AG09309 (cell line): ENCODE measurements around the gene RPP25L.

Experiments
- DNase-seq: peaks from one replicate; pipeline ENCODE4 v3.0.0-alpha.2; 2010; ENCODE audit warnings: low read depth
- H3K4me3 ChIP-seq: 2 replicates; pipeline ENCODE4 v1.5.1; 2011; ENCODE audit warnings: mild to moderate bottlenecking, low read depth, low read length, moderate library complexity; ENCODE audit not compliant: control insufficient read depth
- CTCF ChIP-seq: IDR thresholded peaks from 2 replicates; pipeline ENCODE4 v1.5.1; 2011; ENCODE audit warnings: mild to moderate bottlenecking, low read depth, low read length, inconsistent platforms; ENCODE audit not compliant: insufficient read depth, control insufficient read depth; ENCODE audit errors: missing control alignments

The RPP25L gene

GRCh38 chr9:34590381-34591247 is 21.3 kb downstream of the RPP25L start:
- no peak for DNase-seq
- no peak for TF ChIP-seq CTCF
- H3K4me3 ChIP-seq: no peak overlapping the region; the same call in 1 of the 2 replicates

GRCh38 chr9:34589636-34590380 is 22.1 kb downstream of the RPP25L start, which contains the start of gene CNTFR:
CNTFR (minus strand) TSS chr9:34589724; CDS start chr9:34568981, 20,743 bp downstream.
- TF ChIP-seq CTCF: no peak
- DNase-seq: no peak
- H3K4me3 ChIP-seq: no peak within 1 kb of the TSS; the same call in none of the 2 replicates

- no peak overlapping the region for H3K4me3 ChIP-seq
- TF ChIP-seq CTCF: no peak
- DNase-seq: no peak
Observed at GRCh38 chr9:34588671-34589635, 22.9 kb downstream of the RPP25L start.

- no peak for TF ChIP-seq CTCF
- no peak overlapping the region for H3K4me3 ChIP-seq
- DNase-seq: no peak
Observed at GRCh38 chr9:34587271-34587670, 24.6 kb downstream of the RPP25L start.

GRCh38 chr9:34585946-34586669 is 25.8 kb downstream of the RPP25L start:
- DNase-seq: no peak
- TF ChIP-seq CTCF: no peak
- no peak overlapping the region for H3K4me3 ChIP-seq
